ENCODE data around the gene LMAN2L. TPM values are rescaled to one million over a fixed set of nuclear protein-coding genes. Genes with fewer than 3 reads are reported as not detected.

The LMAN2L gene
- total RNA-seq, 1 experiment from 2014 or later = 15.6 TPM

DNA sequence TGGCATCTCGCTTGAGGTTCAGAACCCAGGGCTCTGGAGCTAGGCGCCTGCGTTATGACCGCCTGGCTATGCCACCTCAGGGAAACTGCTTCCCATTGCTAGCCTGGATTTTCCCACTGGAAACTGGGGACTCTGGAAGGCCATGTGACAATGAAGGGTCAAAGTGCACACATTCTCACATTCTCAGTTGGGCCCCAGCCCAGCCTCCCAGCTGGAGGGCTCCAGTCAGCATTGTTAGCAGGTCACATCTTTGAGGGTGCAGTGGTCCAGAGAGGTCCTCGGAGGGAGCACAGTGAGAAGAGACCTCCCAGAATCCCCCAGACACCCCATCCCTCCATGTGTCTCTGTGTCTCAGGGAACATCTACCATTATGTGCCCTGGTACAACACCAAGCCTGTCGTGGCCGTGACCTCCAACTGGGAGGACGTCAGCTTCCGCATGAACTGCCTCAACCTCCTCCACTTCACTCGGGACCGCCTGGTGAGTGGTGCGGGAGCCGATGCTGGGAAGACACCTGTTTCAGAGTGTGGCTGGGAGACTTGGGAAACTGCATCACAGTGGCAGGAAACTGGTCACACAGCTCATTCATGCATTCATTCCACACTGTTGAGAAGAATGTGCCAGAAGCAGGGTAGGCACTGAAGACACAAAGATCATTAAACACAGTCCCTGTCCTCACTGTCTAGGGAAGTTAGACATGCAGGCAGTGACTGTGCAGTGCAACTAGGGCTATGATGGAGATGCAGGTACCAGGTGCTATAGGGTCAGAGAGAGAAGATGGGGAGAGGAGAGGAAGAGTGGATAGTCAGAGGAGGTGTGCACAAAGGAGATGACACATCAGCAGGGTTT is 55.7 kb downstream of the LMAN2L start:
- H3K36me3 ChIP-seq (ENCODE audit: low read depth) = no peaks in the 10 kb centered on the region
- ChIA-PET CTCF (no interaction called here), POLR2A (ENCODE audit: unreplicated experiment) (no interaction called here)
- H3K4me2 ChIP-seq = no peak overlapping the region
- H3K9me3 ChIP-seq (ENCODE audit: insufficient read depth, low read depth) = no peaks in the 10 kb centered on the region
- intact Hi-C loops (cut with micrococcal nuclease; ENCODE audit: unreplicated experiment) = no loop called here
- H4K20me1 ChIP-seq (ENCODE audit: insufficient read depth) = no peaks in the 10 kb centered on the region
- H3K27ac ChIP-seq = no peak overlapping the region
- no peak overlapping the region for H2AFZ ChIP-seq
- no TSS peak for BruUV-seq (replicated peaks)
- H3K4me1 ChIP-seq (replicated peaks; ENCODE audit: insufficient read depth) = no peaks in the 10 kb centered on the region
- no peak overlapping the region for H3K4me3 ChIP-seq
- no peaks in the 10 kb centered on the region; the same call in 1 of the 2 replicates for H3F3A ChIP-seq (ENCODE audit: insufficient read depth, low read depth)
- no peak for DNase-seq
- no peak for TF ChIP-seq EZH2 (IDR thresholded peaks at IDR 0.05; ENCODE audit: low read depth)
- TF ChIP-seq, protein P1, sequence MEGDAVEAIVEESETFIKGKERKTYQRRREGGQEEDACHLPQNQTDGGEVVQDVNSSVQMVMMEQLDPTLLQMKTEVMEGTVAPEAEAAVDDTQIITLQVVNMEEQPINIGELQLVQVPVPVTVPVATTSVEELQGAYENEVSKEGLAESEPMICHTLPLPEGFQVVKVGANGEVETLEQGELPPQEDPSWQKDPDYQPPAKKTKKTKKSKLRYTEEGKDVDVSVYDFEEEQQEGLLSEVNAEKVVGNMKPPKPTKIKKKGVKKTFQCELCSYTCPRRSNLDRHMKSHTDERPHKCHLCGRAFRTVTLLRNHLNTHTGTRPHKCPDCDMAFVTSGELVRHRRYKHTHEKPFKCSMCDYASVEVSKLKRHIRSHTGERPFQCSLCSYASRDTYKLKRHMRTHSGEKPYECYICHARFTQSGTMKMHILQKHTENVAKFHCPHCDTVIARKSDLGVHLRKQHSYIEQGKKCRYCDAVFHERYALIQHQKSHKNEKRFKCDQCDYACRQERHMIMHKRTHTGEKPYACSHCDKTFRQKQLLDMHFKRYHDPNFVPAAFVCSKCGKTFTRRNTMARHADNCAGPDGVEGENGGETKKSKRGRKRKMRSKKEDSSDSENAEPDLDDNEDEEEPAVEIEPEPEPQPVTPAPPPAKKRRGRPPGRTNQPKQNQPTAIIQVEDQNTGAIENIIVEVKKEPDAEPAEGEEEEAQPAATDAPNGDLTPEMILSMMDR (conservative IDR thresholded peaks at IDR 0.05) = no peak
- no peaks in the 10 kb centered on the region for H3K27me3 ChIP-seq (ENCODE audit: insufficient read depth, low read depth)
- no peaks in the 10 kb centered on the region for H3K79me2 ChIP-seq (ENCODE audit: low read depth)
- H3K9me2 ChIP-seq (ENCODE audit: insufficient read depth) = no peaks in the 10 kb centered on the region

DNA sequence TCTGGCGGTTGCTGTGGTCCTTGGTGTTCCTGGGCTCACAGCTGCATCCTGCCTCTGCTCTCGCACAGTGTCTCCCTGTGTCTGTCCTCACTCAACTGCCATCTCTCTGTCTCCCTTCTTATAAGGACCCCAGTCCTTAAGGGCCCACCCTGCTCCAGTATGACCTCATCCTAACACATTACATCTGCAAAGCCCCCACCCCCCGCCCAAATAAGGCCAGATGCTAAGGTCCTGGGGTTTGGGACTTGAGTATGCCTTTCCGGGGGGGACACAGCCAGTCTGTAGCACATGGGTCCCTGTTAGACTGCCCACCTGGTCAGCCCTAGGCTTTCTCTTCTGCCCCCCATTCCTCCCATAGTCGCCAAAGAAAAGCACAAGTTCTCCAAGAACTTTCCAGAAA is 56.6 kb downstream of the LMAN2L start:
- TF ChIP-seq, protein P1 (conservative IDR thresholded peaks at IDR 0.05) = no peak
- no peak for TF ChIP-seq EZH2 (IDR thresholded peaks at IDR 0.05; ENCODE audit: low read depth)
- ChIA-PET POLR2A (ENCODE audit: unreplicated experiment) (no interaction called here), CTCF (no interaction called here)

DNA sequence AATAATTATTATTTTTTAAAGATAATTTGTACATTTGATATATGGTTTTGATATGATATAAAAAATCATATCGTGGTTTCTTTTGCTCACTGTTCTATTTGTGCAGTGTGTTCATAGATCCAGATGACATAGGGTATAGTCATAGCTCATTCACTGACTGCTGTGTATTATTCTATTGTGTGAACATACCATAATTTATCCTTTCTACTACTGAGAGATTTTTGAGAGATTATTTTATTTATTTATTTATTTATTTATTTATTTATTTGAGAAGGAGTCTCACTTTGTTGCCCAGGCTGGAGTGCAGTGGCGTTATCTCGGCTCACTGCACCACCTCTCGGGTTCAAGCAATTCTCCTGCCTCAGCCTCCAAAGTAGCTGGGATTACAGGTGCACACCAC is 58.3 kb downstream of the LMAN2L start:
- Histone ChIP-seq H2AFZ (no peak overlapping the region), H3K4me3 (no peak overlapping the region), H3K9me3 (ENCODE audit: insufficient read depth, low read depth) (no peaks in the 10 kb centered on the region), H3K4me1 (replicated peaks; ENCODE audit: insufficient read depth) (no peaks in the 10 kb centered on the region), H3K36me3 (ENCODE audit: low read depth) (no peaks in the 10 kb centered on the region), H3K27me3 (ENCODE audit: insufficient read depth, low read depth) (no peaks in the 10 kb centered on the region), H3K9me2 (ENCODE audit: insufficient read depth) (no peaks in the 10 kb centered on the region), H3F3A (ENCODE audit: insufficient read depth, low read depth) (no peaks in the 10 kb centered on the region; the same call in 1 of the 2 replicates), H4K20me1 (ENCODE audit: insufficient read depth) (no peaks in the 10 kb centered on the region), H3K27ac (no peak overlapping the region), H3K79me2 (ENCODE audit: low read depth) (no peaks in the 10 kb centered on the region), H3K4me2 (no peak overlapping the region)
- ChIA-PET CTCF (no interaction called here), POLR2A (ENCODE audit: unreplicated experiment) (no interaction called here)
- TF ChIP-seq, protein P1 (conservative IDR thresholded peaks at IDR 0.05) = no peak
- TF ChIP-seq EZH2 (IDR thresholded peaks at IDR 0.05; ENCODE audit: low read depth) = no peak
- BruUV-seq (replicated peaks) = no TSS peak
- intact Hi-C loops (cut with micrococcal nuclease; ENCODE audit: unreplicated experiment) = no loop called here
- no peak for DNase-seq

More for the DNA sequence above, 56.6 kb downstream of the LMAN2L start:
- Histone ChIP-seq H3K27ac (no peak overlapping the region), H3K4me2 (no peak overlapping the region), H3K4me1 (replicated peaks; ENCODE audit: insufficient read depth) (no peaks in the 10 kb centered on the region), H3K9me3 (ENCODE audit: insufficient read depth, low read depth) (no peaks in the 10 kb centered on the region), H3F3A (ENCODE audit: insufficient read depth, low read depth) (no peaks in the 10 kb centered on the region; the same call in 1 of the 2 replicates), H3K9me2 (ENCODE audit: insufficient read depth) (no peaks in the 10 kb centered on the region), H2AFZ (no peak overlapping the region), H3K36me3 (ENCODE audit: low read depth) (no peaks in the 10 kb centered on the region), H4K20me1 (ENCODE audit: insufficient read depth) (no peaks in the 10 kb centered on the region), H3K27me3 (ENCODE audit: insufficient read depth, low read depth) (no peaks in the 10 kb centered on the region), H3K79me2 (ENCODE audit: low read depth) (no peaks in the 10 kb centered on the region), H3K4me3 (no peak overlapping the region)
- DNase-seq = no peak
- BruUV-seq (replicated peaks) = no TSS peak
- intact Hi-C loops (cut with micrococcal nuclease; ENCODE audit: unreplicated experiment) = no loop called here
